Measurements from ENCODE around the gene EMID1. TPM values are rescaled to one million over a fixed set of nuclear protein-coding genes. Genes with fewer than 3 reads are reported as not detected.
"Not testable (repeated sequence)": the region's sequence is repeated elsewhere in the genome, so short reads cannot be mapped to it uniquely, and the experiment has no call there.

EMID1 gene
- total RNA-seq, 2 donors from 2014 or later, result 1.4 to 2.4 TPM

- intact Hi-C loops (cut with DNase I), result no loop called here
- DNase-seq (ENCODE audit: low spot score), result no peak
Measured at GRCh38 chr22:29207562-29208501, 2.1 kb downstream of the EMID1 start.

GRCh38 chr22:29208502-29208862 is 2.8 kb downstream of the EMID1 start:
- intact Hi-C loops (cut with DNase I), result no loop called here
- no peak for DNase-seq (ENCODE audit: low spot score)

GRCh38 chr22:29208879-29209623 is 3.4 kb downstream of the EMID1 start:
- DNase-seq (ENCODE audit: low spot score), result no peak
- intact Hi-C loops (cut with DNase I), result no loop called here

GRCh38 chr22:29209624-29209929 is 3.9 kb downstream of the EMID1 start:
- no peak for DNase-seq (ENCODE audit: low spot score)
- intact Hi-C loops (cut with DNase I), result no loop called here

- intact Hi-C loops (cut with DNase I), result no loop called here
- no peak for DNase-seq (ENCODE audit: low spot score)
Measured at GRCh38 chr22:29211066-29211465, 5.4 kb downstream of the EMID1 start.

GRCh38 chr22:29211466-29211865 is 5.8 kb downstream of the EMID1 start:
- intact Hi-C loops (cut with DNase I), result no loop called here
- DNase-seq (ENCODE audit: low spot score), result no peak

GRCh38 chr22:29212743-29213142 is 7.0 kb downstream of the EMID1 start:
- intact Hi-C loops (cut with DNase I), result no loop called here
- no peak for DNase-seq (ENCODE audit: low spot score)

GRCh38 chr22:29213493-29213892 is 7.8 kb downstream of the EMID1 start:
- DNase-seq (ENCODE audit: low spot score), result no peak
- intact Hi-C loops (cut with DNase I), result no loop called here

GRCh38 chr22:29214232-29214631 is 8.5 kb downstream of the EMID1 start:
- intact Hi-C loops (cut with DNase I), result no loop called here
- no peak for DNase-seq (ENCODE audit: low spot score)

- DNase-seq (ENCODE audit: low spot score), result no peak
Measured at GRCh38 chr22:29215012-29215860, 9.5 kb downstream of the EMID1 start.

GRCh38 chr22:29216011-29216872 is 10.5 kb downstream of the EMID1 start:
- no peak for DNase-seq (ENCODE audit: low spot score)
- intact Hi-C loops (cut with DNase I), result no loop called here

More at GRCh38 chr22:29215012-29215860, 9.5 kb downstream of the EMID1 start:
- intact Hi-C loops (cut with DNase I), result no loop called here

GRCh38 chr22:29216873-29217666 is 11.4 kb downstream of the EMID1 start:
- DNase-seq (ENCODE audit: low spot score), result no peak
- intact Hi-C loops (cut with DNase I), result no loop called here

GRCh38 chr22:29217827-29218757 is 12.4 kb downstream of the EMID1 start:
- intact Hi-C loops (cut with DNase I), result no loop called here

GRCh38 chr22:29218758-29219408 is 13.2 kb downstream of the EMID1 start:
- no peak for DNase-seq (ENCODE audit: low spot score)
- intact Hi-C loops (cut with DNase I), result no loop called here

More at GRCh38 chr22:29217827-29218757, 12.4 kb downstream of the EMID1 start:
- no peak for DNase-seq (ENCODE audit: low spot score)

- intact Hi-C loops (cut with DNase I), result not testable (repeated sequence)
Measured at GRCh38 chr22:29219409-29219782, 13.7 kb downstream of the EMID1 start.

GRCh38 chr22:29219881-29220670 is 14.4 kb downstream of the EMID1 start:
- DNase-seq (ENCODE audit: low spot score), result no peak
- intact Hi-C loops (cut with DNase I), result no loop called here

More at GRCh38 chr22:29219409-29219782, 13.7 kb downstream of the EMID1 start:
- DNase-seq (ENCODE audit: low spot score), result not testable (repeated sequence)

Measured in posterior vena cava (tissue), 2 donors.